PC-9 (cell line): ENCODE measurements around the gene RIPOR2. TPM values are rescaled to one million over a fixed set of nuclear protein-coding genes. Genes with fewer than 3 reads are reported as not detected.

Source experiments
- BruUV-seq: library from RNA; stranded (reverse); fragments of 400-500 nt; replicated peaks from 2 replicates; lab custom pipeline; 2021; lab: Mats Ljungman, UMichigan
- CTCF ChIA-PET: fragments of 300-600 bp; sonication (Branson Sonifier 250); formaldehyde crosslinking; loops from one replicate; lab custom pipeline; 2022; ENCODE audit warnings: antibody characterized with exemption; lab: Charles Lee
- POLR2A ChIA-PET: fragments of 300-600 bp; sonication (Branson Sonifier 250); formaldehyde crosslinking; loops from one replicate; lab custom pipeline; 2022; ENCODE audit warnings: antibody characterized with exemption; ENCODE audit not compliant: unreplicated experiment; lab: Charles Lee
- DNase-seq, 2 experiments: peaks; one replicate each; pipeline versions ENCODE4 v3.0.0 to v3.0.0-alpha.2; 2015 to 2022; ENCODE audit warnings: mixed read lengths in 1 of 2
- H2AFZ ChIP-seq: fragments of 200-600 bp; sonication (generic); 2 replicates; pipeline ENCODE4 v1.8.1; 2017; ENCODE audit warnings: antibody characterized with exemption
- H3F3A ChIP-seq: fragments of 200-600 bp; sonication (generic); 2 replicates; pipeline ENCODE4 v1.8.1; 2017; ENCODE audit warnings: antibody characterized with exemption, mild to moderate bottlenecking, low read depth; ENCODE audit not compliant: insufficient read depth
- H3K27ac ChIP-seq: fragments of 200-600 bp; sonication (generic); 2 replicates; pipeline ENCODE4 v1.6.1; 2016; ENCODE audit warnings: mixed run types
- H3K27me3 ChIP-seq: fragments of 200-600 bp; sonication (generic); 2 replicates; pipeline ENCODE4 v1.6.1; 2016; ENCODE audit warnings: low read depth, mixed run types; ENCODE audit not compliant: insufficient read depth
- H3K36me3 ChIP-seq: fragments of 200-600 bp; sonication (generic); 2 replicates; pipeline ENCODE4 v1.6.1; 2016; ENCODE audit warnings: low read depth, mixed run types
- H3K4me1 ChIP-seq: fragments of 200-600 bp; sonication (generic); replicated peaks from 2 replicates; pipeline ENCODE4 v1.6.1; 2016; ENCODE audit warnings: mixed run types; ENCODE audit not compliant: insufficient read depth
- H3K4me2 ChIP-seq: fragments of 200-600 bp; sonication (generic); 2 replicates; pipeline ENCODE4 v1.6.1; 2017; ENCODE audit warnings: mixed run types
- H3K4me3 ChIP-seq: fragments of 200-600 bp; sonication (generic); 2 replicates; pipeline ENCODE4 v1.6.1; 2016; ENCODE audit warnings: mixed run types
- H3K79me2 ChIP-seq: fragments of 200-600 bp; sonication (generic); 2 replicates; pipeline ENCODE4 v1.6.1; 2017; ENCODE audit warnings: low read depth, mixed run types
- H3K9me2 ChIP-seq: fragments of 200-600 bp; sonication (generic); 2 replicates; pipeline ENCODE4 v1.8.1; 2017; ENCODE audit warnings: mild to moderate bottlenecking; ENCODE audit not compliant: insufficient read depth
- H3K9me3 ChIP-seq: fragments of 200-600 bp; sonication (generic); 2 replicates; pipeline ENCODE4 v1.8.1; 2016; ENCODE audit warnings: low read depth; ENCODE audit not compliant: insufficient read depth
- H4K20me1 ChIP-seq: fragments of 200-600 bp; sonication (generic); 2 replicates; pipeline ENCODE4 v1.8.1; 2017; ENCODE audit not compliant: insufficient read depth
- CTCF ChIP-seq: fragments of 200-600 bp; sonication (generic); conservative IDR thresholded peaks from 2 replicates; pipeline ENCODE4 v1.6.1; 2017; ENCODE audit warnings: mixed run types, antibody characterized with exemption, mild to moderate bottlenecking, moderate library complexity
- EZH2 ChIP-seq: fragments of 200-600 bp; sonication (generic); IDR thresholded peaks from 2 replicates; pipeline ENCODE4 v1.8.0; 2017; ENCODE audit warnings: antibody characterized with exemption, low read depth
- intact Hi-C: fragments of 100-400 bp; cut with micrococcal nuclease; formaldehyde crosslinking; loops from one replicate; pipeline ENCODE4 v1.10.0; 2022; ENCODE audit not compliant: unreplicated experiment
- total RNA-seq: library from RNA; stranded (reverse); gene quantifications from 2 replicates; pipeline ENCODE4 v1.2.3, GENCODE V29; 2021

RIPOR2 gene
- total RNA-seq, 1 experiment from 2014 or later: 0.94 TPM

DNA sequence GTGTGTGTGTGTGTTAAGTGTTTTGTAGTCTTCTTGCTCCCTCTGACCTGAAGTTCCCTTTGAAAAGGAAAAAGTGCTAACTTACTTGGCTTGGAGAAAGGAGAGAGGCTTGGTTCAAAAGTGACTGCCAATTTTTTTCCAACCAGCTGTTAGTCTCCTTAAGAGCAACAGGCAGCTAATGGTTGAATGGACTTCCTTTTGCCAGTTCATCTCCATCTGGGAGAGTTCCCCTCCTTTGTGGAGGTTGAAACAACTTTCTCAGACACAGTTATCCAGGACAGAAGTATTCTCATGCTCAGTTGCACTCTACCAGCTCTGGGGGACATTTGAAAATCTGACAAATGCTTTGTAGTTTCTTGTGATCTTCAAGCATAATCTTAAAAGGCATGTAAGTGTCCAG lies 4.5 kb downstream of the RIPOR2 start:
- Histone ChIP-seq H3K4me3 (no peak overlapping the region), H3K36me3 (no peaks in the 10 kb centered on the region), H2AFZ (no peak overlapping the region), H4K20me1 (no peaks in the 10 kb centered on the region), H3K27me3 (no peaks in the 10 kb centered on the region), H3K9me3 (no peaks in the 10 kb centered on the region), H3K4me2 (no peak overlapping the region), H3K4me1 (peaks cover 39% of the 10 kb centered on the region), H3K9me2 (no peaks in the 10 kb centered on the region), H3K27ac (no peak overlapping the region), H3K79me2 (no peaks in the 10 kb centered on the region), H3F3A (peaks cover 1% of the 10 kb centered on the region; the same call in 1 of the 2 replicates)
- ChIA-PET POLR2A (no interaction called here), CTCF (no interaction called here)
- no peak for DNase-seq
- TF ChIP-seq EZH2: no peak
- TF ChIP-seq CTCF: no peak
- no TSS peak for BruUV-seq
- intact Hi-C loops: loop anchor here (5.0 kb wide), 1 partner anchor 61 kb away; no protein-coding TSS in a partner anchor

GRCh38 chr6:24930431-24930871 lies 5.3 kb downstream of the RIPOR2 start:
- H2AFZ ChIP-seq: no peak overlapping the region
- H4K20me1 ChIP-seq: no peaks in the 10 kb centered on the region
- peaks cover 10% of the 10 kb centered on the region for H3F3A ChIP-seq
- ChIA-PET POLR2A (no interaction called here), CTCF (no interaction called here)
- H3K27me3 ChIP-seq: no peaks in the 10 kb centered on the region
- no peak overlapping the region for H3K27ac ChIP-seq
- H3K4me2 ChIP-seq: no peak overlapping the region
- TF ChIP-seq CTCF: no peak
- no peak for TF ChIP-seq EZH2
- no peaks in the 10 kb centered on the region for H3K36me3 ChIP-seq
- H3K4me1 ChIP-seq: peaks cover 47% of the 10 kb centered on the region
- H3K4me3 ChIP-seq: no peak overlapping the region
- no peak for DNase-seq
- intact Hi-C loops: loop anchor here (5.0 kb wide), 1 partner anchor 62 kb away; no protein-coding TSS in a partner anchor
- H3K9me2 ChIP-seq: no peaks in the 10 kb centered on the region
- H3K9me3 ChIP-seq: no peaks in the 10 kb centered on the region
- no peaks in the 10 kb centered on the region for H3K79me2 ChIP-seq
- BruUV-seq: no TSS peak

GRCh38 chr6:24929242-24929641 lies 6.5 kb downstream of the RIPOR2 start:
- H3K27ac ChIP-seq: no peak overlapping the region
- no peaks in the 10 kb centered on the region for H3K27me3 ChIP-seq
- H3K4me1 ChIP-seq: peaks cover 59% of the 10 kb centered on the region
- TF ChIP-seq CTCF: no peak
- TF ChIP-seq EZH2: no peak
- peaks cover 12% of the 10 kb centered on the region for H3F3A ChIP-seq
- H3K9me3 ChIP-seq: no peaks in the 10 kb centered on the region
- H3K36me3 ChIP-seq: no peaks in the 10 kb centered on the region
- H3K4me3 ChIP-seq: no peak overlapping the region
- H2AFZ ChIP-seq: no peak overlapping the region
- intact Hi-C loops: no loop called here
- DNase-seq: no peak
- no peaks in the 10 kb centered on the region for H3K9me2 ChIP-seq
- CTCF ChIA-PET: no interaction called here
- BruUV-seq: no TSS peak
- no peaks in the 10 kb centered on the region for H3K79me2 ChIP-seq
- POLR2A ChIA-PET: no interaction called here
- no peaks in the 10 kb centered on the region for H4K20me1 ChIP-seq
- no peak overlapping the region for H3K4me2 ChIP-seq
